HUES6 (cell line): ENCODE results near the gene POLL.

Source experiments
- H3K27ac ChIP-seq: 2 replicates; pipeline ENCODE4 v1.7.0; 2013; ENCODE audit warnings: low read depth, mild to moderate bottlenecking, low read length, inconsistent platforms
- H3K27me3 ChIP-seq: 2 replicates; pipeline ENCODE4 v1.6.1; 2013; ENCODE audit warnings: low read length; ENCODE audit not compliant: control insufficient read depth, insufficient read depth
- H3K36me3 ChIP-seq: 2 replicates; pipeline ENCODE4 v1.6.1; 2013; ENCODE audit warnings: low read length; ENCODE audit not compliant: control insufficient read depth, insufficient read depth
- H3K4me1 ChIP-seq: 2 replicates; pipeline ENCODE4 v1.6.1; 2013; ENCODE audit warnings: low read length; ENCODE audit not compliant: control insufficient read depth, insufficient read depth
- H3K4me3 ChIP-seq: 2 replicates; pipeline ENCODE4 v1.5.1; 2013; ENCODE audit warnings: low read depth, low read length
- H3K9ac ChIP-seq: one replicate; pipeline ENCODE4 v1.6.1; 2013; ENCODE audit warnings: mild to moderate bottlenecking, low read length
- H3K9me3 ChIP-seq: 2 replicates; pipeline ENCODE4 v1.6.1; 2013; ENCODE audit warnings: low read depth, low read length; ENCODE audit not compliant: control insufficient read depth, insufficient read depth

Gene POLL

DNA sequence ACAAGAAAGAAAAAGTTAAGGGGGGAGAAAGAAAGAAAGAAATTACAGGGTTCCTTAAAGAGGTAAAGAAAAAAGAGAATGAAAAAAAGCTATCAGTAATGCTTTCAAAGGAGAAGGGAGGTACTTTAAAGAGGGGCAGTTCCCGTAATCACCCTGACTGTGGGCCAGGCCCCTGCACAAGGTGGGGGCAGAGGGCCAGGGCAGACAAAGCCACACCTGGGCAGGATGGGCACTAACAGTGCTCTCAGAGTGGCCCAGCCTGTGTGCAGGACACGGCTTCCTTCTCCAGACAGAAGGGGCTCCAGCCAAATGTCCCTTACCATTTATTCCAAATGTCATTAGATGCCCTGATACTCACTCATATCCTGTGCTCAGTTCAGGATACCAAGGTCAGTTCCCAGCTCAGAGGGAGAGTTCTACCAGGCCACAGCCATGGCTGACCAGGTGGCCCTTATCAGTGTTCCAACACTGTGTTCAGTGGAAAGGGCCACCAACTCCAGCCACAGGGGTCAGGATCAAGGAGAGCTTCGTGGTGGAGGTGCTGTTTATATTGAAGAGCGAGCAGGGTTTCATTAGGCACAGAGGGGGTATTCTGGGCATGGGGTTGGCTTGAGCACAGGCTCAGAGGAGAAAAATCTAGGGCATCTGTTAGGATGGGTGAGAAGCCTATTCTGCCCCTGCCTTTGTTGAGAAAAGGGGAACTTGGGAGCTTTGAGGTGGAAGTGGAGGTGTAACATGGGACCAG lies 29.9 kb upstream of the POLL start:
- Histone ChIP-seq H3K36me3 (no peaks in the 10 kb centered on the region), H3K27ac (no peak overlapping the region), H3K9ac (no peak overlapping the region)

DNA sequence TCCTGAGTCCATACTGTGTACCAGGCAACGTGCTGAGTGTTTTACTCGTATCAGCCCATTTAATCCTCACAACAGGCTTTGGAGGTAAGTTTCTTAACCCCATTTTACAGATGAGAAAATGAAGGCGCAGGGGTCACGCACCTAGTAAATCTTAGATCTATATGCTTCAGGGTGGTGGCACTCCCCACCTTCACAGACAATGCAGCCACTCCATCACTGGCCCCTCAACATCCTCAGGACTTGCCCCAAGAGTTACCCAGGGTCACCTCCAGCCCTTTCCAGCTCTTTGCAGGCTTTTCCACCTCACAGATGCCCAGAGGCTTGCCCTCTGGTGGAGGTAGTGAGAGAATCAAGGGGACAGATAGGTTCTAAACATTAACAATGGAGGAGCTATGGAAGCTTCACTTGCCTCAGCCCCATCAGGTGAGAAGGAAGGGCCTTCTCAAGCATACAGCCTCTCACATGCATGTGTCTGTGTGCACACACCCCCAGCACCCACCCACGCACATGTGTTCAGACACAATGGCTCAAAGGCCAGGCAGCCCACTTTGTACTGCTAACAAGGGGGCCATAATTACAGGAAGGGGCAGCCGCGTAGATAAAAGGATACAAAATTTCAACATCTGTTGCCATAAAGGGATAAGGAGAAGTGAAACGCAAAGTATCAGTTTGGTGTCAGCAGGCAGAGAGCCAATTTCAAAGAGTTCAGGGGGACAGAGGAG lies 29.2 kb upstream of the POLL start:
- H3K36me3 ChIP-seq = peaks cover 2% of the 10 kb centered on the region; the same call in 1 of the 2 replicates
- H3K27ac ChIP-seq = no peak overlapping the region

More for the DNA sequence above, 29.9 kb upstream of the POLL start:
- Histone ChIP-seq H3K27me3 (no peaks in the 10 kb centered on the region), H3K4me3 (no peak overlapping the region), H3K4me1 (peaks cover 26% of the 10 kb centered on the region), H3K9me3 (no peaks in the 10 kb centered on the region)

DNA sequence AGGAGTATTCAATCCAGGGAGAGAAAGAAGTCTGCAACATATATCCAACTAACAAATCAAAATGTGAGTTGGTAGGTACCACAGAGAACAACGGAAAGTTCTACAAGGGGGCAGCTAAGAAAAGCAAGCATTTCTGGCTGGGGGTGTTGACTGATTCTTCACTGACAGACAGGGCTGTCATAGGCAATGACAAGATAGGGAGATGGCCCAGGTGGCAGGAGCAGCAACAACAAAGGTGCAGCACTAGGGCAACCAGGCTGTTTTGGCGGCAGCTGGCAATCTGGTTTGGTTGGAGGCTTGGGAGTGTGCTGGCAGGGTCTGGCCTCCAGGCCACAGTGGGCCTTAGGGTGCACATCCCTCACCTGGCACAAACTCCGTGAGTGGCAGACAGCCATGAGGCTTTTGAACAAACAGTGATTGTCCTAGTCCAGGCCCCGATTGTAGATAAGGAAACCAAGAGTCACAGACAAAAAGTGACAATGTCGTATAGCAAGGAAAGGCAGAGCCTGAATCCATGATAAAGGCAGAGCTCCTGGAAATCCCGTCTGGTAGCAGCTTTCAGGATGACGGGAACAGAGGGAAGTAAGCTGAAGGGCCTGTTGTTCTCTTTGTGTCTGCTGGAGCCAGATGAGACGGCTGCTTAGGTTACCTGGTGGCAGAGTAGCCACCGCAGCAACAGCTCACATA lies 28.5 kb upstream of the POLL start:
- no peaks in the 10 kb centered on the region for H3K27me3 ChIP-seq
- no peak overlapping the region for H3K9ac ChIP-seq
- H3K4me1 ChIP-seq = peaks cover 26% of the 10 kb centered on the region
- H3K9me3 ChIP-seq = no peaks in the 10 kb centered on the region
- no peak overlapping the region for H3K27ac ChIP-seq
- no peak overlapping the region for H3K4me3 ChIP-seq
- peaks cover 9% of the 10 kb centered on the region for H3K36me3 ChIP-seq

More for the DNA sequence above, 29.2 kb upstream of the POLL start:
- H3K4me1 ChIP-seq = peaks cover 26% of the 10 kb centered on the region
- H3K9ac ChIP-seq = no peak overlapping the region
- no peaks in the 10 kb centered on the region for H3K27me3 ChIP-seq
- H3K4me3 ChIP-seq = no peak overlapping the region
- no peaks in the 10 kb centered on the region for H3K9me3 ChIP-seq

DNA sequence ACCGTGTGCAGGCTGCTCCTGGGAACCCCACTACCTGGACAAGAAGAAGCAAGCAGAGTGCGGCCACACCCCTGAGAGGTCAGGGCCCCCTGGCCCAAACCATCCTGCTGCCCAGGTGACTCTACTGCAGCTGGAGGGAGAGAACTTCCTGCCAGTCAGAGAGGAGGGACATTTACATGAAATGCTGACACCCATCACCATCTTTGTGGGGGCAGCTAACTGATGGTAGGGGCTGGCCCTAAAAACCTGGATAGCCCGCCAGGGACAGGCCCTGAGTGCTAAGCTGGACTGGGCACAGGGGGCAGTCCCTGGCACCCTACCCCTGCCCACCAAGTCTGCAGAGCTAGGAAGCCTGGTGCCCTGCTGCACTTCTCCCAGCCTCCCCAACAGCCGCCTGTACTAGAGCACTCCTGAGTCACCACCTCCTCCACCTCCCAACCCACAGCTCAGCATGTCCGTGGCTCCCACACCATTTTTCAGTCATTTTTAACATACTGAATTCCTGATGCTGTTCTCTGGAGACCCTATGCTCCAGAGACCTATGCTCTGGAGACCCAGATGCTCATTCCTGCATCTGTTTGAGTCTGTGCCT lies 27.6 kb upstream of the POLL start:
- Histone ChIP-seq H3K36me3 (peaks cover 18% of the 10 kb centered on the region), H3K4me1 (peaks cover 26% of the 10 kb centered on the region), H3K9me3 (no peaks in the 10 kb centered on the region), H3K9ac (no peak overlapping the region), H3K27me3 (no peaks in the 10 kb centered on the region), H3K27ac (no peak overlapping the region), H3K4me3 (no peak overlapping the region)

DNA sequence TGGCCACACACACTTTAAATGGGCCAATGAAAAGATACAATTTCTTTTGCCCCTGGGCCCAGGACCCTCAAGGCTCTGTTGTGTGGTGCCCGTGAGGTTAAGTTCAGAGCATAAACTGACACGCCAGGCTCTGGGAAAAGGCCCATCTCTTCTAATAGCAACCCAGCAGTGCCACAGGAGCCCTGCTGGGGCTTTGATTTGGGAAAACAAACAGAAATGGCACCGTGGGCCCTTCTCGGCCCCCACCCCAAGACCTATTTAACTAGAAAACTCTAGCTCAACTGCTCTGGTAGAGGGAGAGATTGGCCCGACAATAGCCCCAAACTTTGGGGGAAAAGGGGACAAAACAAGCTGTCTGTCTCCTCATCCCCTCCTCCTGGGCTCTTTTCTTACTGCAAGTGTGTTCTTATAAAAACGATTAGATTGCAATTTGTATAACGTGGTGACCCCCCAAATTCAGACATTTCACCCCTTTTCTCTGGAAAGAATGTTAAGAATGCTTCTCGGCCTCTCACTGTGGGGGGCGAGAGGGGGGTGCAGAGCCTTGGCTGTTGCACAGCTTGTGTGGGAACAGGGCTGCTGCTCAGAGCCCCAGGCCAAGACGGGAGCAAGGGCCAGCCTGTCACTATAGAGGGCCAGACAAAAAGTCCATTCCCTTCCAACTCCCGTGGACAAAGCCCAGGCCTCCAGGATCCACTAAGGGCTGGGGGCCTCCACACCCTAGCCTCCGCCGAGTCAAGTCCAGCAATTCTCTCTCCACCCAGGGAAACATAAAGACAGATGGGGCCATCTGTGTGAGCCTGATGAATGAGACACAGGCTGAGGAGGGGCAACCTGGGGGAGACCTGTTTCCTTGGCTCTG lies 26.8 kb upstream of the POLL start:
- no peak overlapping the region for H3K4me3 ChIP-seq
- H3K27me3 ChIP-seq = no peaks in the 10 kb centered on the region
- 0 out of 2 replicates have a peak overlapping the region, but pooled peaks have one; percentile 43 for H3K27ac ChIP-seq
- peaks cover 26% of the 10 kb centered on the region for H3K4me1 ChIP-seq
- no peaks in the 10 kb centered on the region for H3K9me3 ChIP-seq
- peaks cover 24% of the 10 kb centered on the region for H3K36me3 ChIP-seq
- H3K9ac ChIP-seq = no peak overlapping the region

DNA sequence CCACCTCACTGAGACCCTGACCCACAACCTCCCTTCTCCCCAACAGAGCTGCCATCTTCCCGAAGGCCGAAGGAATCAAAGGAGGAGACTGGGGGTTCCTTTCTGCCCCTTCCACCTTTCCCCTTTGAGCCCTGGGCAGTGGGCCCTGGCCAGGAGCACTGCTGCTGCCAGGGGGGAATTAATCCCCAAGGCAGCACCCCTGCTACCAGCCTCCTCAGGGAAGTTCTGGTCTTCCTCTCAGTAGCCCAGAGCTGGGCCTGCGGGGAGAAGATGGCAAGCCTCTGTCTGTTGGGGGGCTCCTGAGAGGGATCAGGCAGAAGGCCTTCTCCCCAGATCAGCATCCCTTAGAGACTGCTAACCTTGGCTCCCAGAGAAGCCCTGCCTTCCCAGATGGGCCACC lies 25.6 kb upstream of the POLL start:
- Histone ChIP-seq H3K9me3 (no peaks in the 10 kb centered on the region), H3K27ac (no peak overlapping the region), H3K4me1 (peaks cover 26% of the 10 kb centered on the region), H3K36me3 (peaks cover 36% of the 10 kb centered on the region), H3K27me3 (no peaks in the 10 kb centered on the region), H3K9ac (no peak overlapping the region), H3K4me3 (no peak overlapping the region)

DNA sequence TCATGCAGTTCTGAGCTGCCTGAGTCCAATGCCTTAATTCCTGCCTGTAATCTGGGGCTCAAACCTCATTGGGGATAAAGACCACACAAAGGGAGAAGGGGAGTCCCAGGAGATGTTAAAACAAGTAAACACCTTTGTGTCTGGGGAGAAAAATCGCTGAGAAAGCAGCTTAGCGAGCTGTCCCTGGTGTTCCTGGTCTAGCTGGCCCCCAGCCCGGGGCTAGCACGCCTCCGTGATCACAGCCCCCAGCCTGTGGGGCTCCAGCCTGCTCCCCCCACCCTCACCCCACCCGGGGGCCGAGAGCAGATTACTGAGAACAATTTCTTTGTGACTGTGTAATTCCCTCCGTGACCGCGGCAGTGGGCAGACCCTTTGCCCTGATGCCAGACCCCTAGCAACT lies 24.8 kb upstream of the POLL start:
- Histone ChIP-seq H3K27ac (no peak overlapping the region), H3K9me3 (no peaks in the 10 kb centered on the region), H3K36me3 (peaks cover 43% of the 10 kb centered on the region), H3K4me1 (peaks cover 32% of the 10 kb centered on the region), H3K4me3 (no peak overlapping the region), H3K9ac (no peak overlapping the region), H3K27me3 (no peaks in the 10 kb centered on the region)

DNA sequence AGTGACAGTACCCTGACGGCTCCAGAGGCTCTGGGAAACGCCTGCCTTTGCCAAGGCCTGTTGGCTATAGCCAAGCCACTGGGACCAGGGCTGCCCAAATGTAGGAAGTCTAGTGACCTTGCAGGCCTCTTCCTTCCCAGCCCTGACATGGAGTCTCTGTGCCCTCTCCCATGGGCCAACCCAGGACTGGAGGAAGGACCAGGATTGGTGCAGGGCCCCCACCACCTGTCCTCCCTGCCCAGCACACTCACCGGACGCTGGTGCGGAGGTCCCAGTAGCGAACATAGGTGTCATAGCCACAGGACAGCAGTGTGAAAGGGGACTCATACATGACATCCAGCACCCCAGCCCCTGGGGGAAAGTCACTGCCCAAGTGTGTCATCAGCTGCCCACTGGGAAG lies 24.0 kb upstream of the POLL start:
- no peaks in the 10 kb centered on the region for H3K27me3 ChIP-seq
- peaks cover 43% of the 10 kb centered on the region for H3K36me3 ChIP-seq
- peaks cover 34% of the 10 kb centered on the region for H3K4me1 ChIP-seq
- no peak overlapping the region for H3K9ac ChIP-seq
- H3K4me3 ChIP-seq = no peak overlapping the region
- no peaks in the 10 kb centered on the region for H3K9me3 ChIP-seq
- H3K27ac ChIP-seq = no peak overlapping the region

DNA sequence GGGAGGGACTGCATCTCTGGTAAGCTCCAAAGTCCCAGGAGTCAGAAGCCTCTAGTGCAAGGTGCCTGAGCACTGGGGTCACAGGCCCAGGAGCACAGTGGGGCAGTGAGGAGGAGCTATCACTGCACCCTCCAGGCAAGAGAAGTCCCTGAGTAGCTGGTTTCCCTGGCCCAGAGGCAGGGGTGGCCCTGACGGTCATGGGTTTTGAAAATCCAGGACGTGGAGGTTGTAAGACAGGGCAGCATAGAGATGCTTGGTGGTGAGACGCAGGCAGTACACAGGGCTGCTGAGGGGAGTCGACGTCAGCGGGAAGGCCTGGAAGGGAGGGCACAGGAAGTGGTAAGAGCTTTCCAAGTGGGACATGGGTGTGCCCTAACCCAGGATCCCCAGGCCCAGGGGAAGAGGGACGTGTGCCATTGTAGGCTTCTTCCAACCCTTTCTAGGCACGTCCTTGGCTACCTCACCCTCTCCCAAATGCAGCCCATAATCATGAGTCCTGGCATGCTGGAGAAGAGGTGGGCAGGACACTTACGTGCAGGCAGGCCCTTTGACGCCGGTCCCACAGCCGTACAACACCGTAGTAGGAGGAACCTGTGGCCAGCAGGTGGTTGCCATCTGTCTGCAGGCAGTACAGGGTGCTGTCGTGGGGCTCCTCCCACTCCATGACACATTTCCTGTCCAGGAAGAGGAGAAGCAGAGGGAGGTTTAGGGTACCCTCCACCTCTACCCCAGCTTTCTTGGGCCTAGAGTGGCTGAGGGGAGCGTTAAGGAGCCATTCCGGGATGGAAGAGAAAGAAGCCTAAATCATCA lies 23.2 kb upstream of the POLL start:
- Histone ChIP-seq H3K9me3 (no peaks in the 10 kb centered on the region), H3K36me3 (peaks cover 43% of the 10 kb centered on the region), H3K4me3 (no peak overlapping the region), H3K27me3 (no peaks in the 10 kb centered on the region), H3K27ac (no peak overlapping the region), H3K4me1 (peaks cover 36% of the 10 kb centered on the region), H3K9ac (no peak overlapping the region)

DNA sequence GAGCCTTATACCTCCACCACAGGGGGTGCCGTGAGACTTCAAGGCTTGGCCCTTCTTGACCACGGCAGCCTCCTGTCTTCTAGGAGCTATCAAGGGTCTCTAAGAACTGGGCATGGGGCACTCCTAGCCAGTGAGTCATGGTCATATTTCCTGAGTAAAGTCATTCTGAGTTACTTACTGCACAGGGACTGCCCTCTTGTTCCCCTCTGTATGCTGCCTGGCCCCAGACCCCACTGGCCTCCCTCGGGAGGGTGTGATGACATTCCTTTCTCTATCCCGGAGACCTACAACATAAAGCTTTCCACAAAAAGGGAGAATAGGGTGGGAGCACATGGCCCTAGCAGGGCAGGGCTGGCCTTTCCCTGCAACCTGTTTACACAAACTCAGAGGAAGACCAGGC lies 21.4 kb upstream of the POLL start:
- H3K9ac ChIP-seq = no peak overlapping the region
- H3K4me1 ChIP-seq = peaks cover 23% of the 10 kb centered on the region
- no peaks in the 10 kb centered on the region for H3K27me3 ChIP-seq
- no peak overlapping the region for H3K4me3 ChIP-seq
- peaks cover 43% of the 10 kb centered on the region for H3K36me3 ChIP-seq
- H3K9me3 ChIP-seq = no peaks in the 10 kb centered on the region
- H3K27ac ChIP-seq = no peak overlapping the region
